Keratinocyte (primary cell): ENCODE measurements around the gene HMGCLL1. TPM values are rescaled to one million over a fixed set of nuclear protein-coding genes. Genes with fewer than 3 reads are reported as not detected.

Source experiments
- DNase-seq: peaks from one replicate; pipeline ENCODE4 v3.0.0-alpha.2; 2011; ENCODE audit warnings: low read depth, missing footprints, low spot score
- FAIRE-seq: peaks from 2 replicates; lab custom pipeline; 2011; peaks lifted over from hg19 to GRCh38; lab: Jason Lieb, UNC
- H2AFZ ChIP-seq: 2 replicates; pipeline ENCODE4 v1.6.0; 2012; ENCODE audit warnings: low read length, control low read depth, inconsistent platforms; ENCODE audit not compliant: control insufficient read depth
- H3K27ac ChIP-seq: 2 replicates; pipeline ENCODE4 v1.5.1; 2011; ENCODE audit warnings: low read length; ENCODE audit not compliant: control insufficient read depth, insufficient read depth
- H3K27me3 ChIP-seq: 3 replicates; pipeline ENCODE4 v1.6.0; 2011; ENCODE audit warnings: low read length; ENCODE audit not compliant: control insufficient read depth, insufficient read depth; ENCODE audit errors: extremely low read depth
- H3K36me3 ChIP-seq, 2 experiments: 2 replicates in 1 of 2; 3 replicates in 1 of 2; pipeline ENCODE4 v1.5.1; 2011; ENCODE audit warnings: low read length in 2 of 2, mild to moderate bottlenecking in 1 of 2; ENCODE audit not compliant: control insufficient read depth in 2 of 2, insufficient read depth in 2 of 2; ENCODE audit errors: extremely low read depth in 1 of 2
- H3K4me1 ChIP-seq: 3 replicates; pipeline ENCODE4 v1.5.1; 2011; ENCODE audit warnings: low read length; ENCODE audit not compliant: control insufficient read depth, insufficient read depth; ENCODE audit errors: extremely low read depth
- H3K4me2 ChIP-seq: 3 replicates; pipeline ENCODE4 v1.6.0; 2011; ENCODE audit warnings: low read depth, low read length; ENCODE audit not compliant: control insufficient read depth, insufficient read depth; ENCODE audit errors: extremely low read depth
- H3K4me3 ChIP-seq, 3 experiments: fragments of 200-600 bp in 1 of 3; sonication (generic) in 1 of 3; 2 replicates in 2 of 3; 3 replicates in 1 of 3; pipeline ENCODE4 v1.5.1; 2011 to 2016; ENCODE audit warnings: low read length in 3 of 3, mild to moderate bottlenecking in 3 of 3, control low read depth in 2 of 3, inconsistent platforms in 1 of 3, low read depth in 1 of 3, mixed read lengths in 1 of 3, mixed run types in 1 of 3, moderate library complexity in 1 of 3; ENCODE audit not compliant: control insufficient read depth in 2 of 3, insufficient read depth in 2 of 3; ENCODE audit errors: extremely low read depth in 1 of 3
- H3K79me2 ChIP-seq: 2 replicates; pipeline ENCODE4 v1.6.0; 2012; ENCODE audit warnings: low read length; ENCODE audit not compliant: control insufficient read depth, insufficient read depth
- H3K9ac ChIP-seq: 3 replicates; pipeline ENCODE4 v1.6.0; 2011; ENCODE audit warnings: low read length; ENCODE audit not compliant: control insufficient read depth, insufficient read depth; ENCODE audit errors: extremely low read depth
- H3K9me1 ChIP-seq: 3 replicates; pipeline ENCODE4 v1.6.0; 2011; ENCODE audit warnings: low read length; ENCODE audit not compliant: control insufficient read depth, insufficient read depth; ENCODE audit errors: extremely low read depth
- H3K9me3 ChIP-seq: 2 replicates; pipeline ENCODE4 v1.5.1; 2012; ENCODE audit warnings: low read depth, low read length; ENCODE audit not compliant: control insufficient read depth
- H4K20me1 ChIP-seq: 3 replicates; pipeline ENCODE4 v1.6.0; 2011; ENCODE audit warnings: low read length; ENCODE audit not compliant: control insufficient read depth, insufficient read depth; ENCODE audit errors: extremely low read depth
- EZH2 ChIP-seq: IDR thresholded peaks from one replicate; pipeline ENCODE4 v1.6.1; 2012; ENCODE audit warnings: inconsistent platforms, mild to moderate bottlenecking, low read length, moderate library complexity
- dilution Hi-C: fragments of 300-500 bp; cut with MboI; formaldehyde crosslinking; loops from one replicate; pipeline ENCODE4 v1.7.0; 2020; ENCODE audit warnings: low sequenced_read_pairs; ENCODE audit not compliant: extremely low pct_ligation_motif_present
- polyA plus RNA-seq, 5 experiments: library from polyadenylated mRNA; depleted of rRNA in 3 of 5; stranded (reverse) in 3 of 5; stranded (forward) in 1 of 5; unstranded in 1 of 5; fragments of >200 nt; gene quantifications; 1 replicate in 1 of 5; 2 replicates in 3 of 5; 3 replicates in 1 of 5; pipeline versions ENCODE4 v1.2.1 to v1.2.3, GENCODE V29; 2011 to 2012; ENCODE audit warnings: missing spikeins in 2 of 5, low read depth in 1 of 5, low replicate concordance in 1 of 5
- TF ChIP-seq, protein P1 (sequence below), 3 experiments: IDR thresholded peaks in 1 of 3; conservative IDR thresholded peaks in 1 of 3; optimal IDR thresholded peaks in 1 of 3; 2 replicates in 2 of 3; 3 replicates in 1 of 3; pipeline versions ENCODE3 to v1.5.1; 2011; ENCODE audit warnings: low read length in 3 of 3, mild to moderate bottlenecking in 3 of 3, moderate library complexity in 2 of 3, control low read depth in 1 of 3, inconsistent platforms in 1 of 3; ENCODE audit not compliant: insufficient read depth in 2 of 3; ENCODE audit errors: extremely low read depth in 1 of 3

HMGCLL1 gene
- polyA plus RNA-seq, 1 donor (not counting 4 experiments of a cell fraction or from before 2014, with no cell fraction given), result 0.04 TPM

DNA sequence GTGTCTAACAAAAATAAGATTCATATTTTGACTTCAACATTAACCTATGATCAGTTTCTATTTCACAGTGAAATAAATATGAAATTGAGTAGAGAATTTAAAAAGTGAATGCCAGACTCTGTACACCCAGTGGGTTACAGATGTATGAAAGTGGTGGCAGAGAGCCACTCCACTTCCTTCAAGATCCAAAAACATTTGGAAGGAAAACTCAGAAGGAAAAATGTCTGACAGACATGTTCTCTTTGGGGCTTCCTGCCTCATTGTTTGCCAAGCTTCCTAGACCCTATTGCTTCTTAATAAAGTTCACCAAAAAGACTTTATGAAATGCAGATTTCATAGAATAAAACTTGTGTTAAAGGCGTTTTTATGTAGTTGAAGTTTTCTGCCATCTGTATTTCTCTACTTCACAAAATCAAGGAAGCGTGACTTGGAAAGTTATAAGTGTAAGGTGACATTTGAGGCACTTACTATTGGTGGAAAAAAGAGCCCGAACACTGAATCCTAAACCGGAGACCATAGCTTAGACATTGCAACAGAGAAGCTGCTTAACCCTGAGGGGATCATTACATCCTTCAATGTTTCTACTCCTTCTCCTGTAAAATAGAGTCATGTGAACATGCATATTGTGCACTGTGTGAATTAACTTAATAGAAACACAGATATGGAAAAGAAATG, 12.8 kb downstream of the HMGCLL1 start:
- H4K20me1 ChIP-seq, result no peaks in the 10 kb centered on the region
- TF ChIP-seq EZH2, result no peak
- TF ChIP-seq, protein P1, sequence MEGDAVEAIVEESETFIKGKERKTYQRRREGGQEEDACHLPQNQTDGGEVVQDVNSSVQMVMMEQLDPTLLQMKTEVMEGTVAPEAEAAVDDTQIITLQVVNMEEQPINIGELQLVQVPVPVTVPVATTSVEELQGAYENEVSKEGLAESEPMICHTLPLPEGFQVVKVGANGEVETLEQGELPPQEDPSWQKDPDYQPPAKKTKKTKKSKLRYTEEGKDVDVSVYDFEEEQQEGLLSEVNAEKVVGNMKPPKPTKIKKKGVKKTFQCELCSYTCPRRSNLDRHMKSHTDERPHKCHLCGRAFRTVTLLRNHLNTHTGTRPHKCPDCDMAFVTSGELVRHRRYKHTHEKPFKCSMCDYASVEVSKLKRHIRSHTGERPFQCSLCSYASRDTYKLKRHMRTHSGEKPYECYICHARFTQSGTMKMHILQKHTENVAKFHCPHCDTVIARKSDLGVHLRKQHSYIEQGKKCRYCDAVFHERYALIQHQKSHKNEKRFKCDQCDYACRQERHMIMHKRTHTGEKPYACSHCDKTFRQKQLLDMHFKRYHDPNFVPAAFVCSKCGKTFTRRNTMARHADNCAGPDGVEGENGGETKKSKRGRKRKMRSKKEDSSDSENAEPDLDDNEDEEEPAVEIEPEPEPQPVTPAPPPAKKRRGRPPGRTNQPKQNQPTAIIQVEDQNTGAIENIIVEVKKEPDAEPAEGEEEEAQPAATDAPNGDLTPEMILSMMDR (optimal IDR thresholded peaks at IDR 0.05 in 1 of 3, IDR thresholded peaks at IDR 0.05 in 1 of 3, conservative IDR thresholded peaks at IDR 0.05 in 1 of 3; ENCODE audit: extremely low read depth in 1 of 3, insufficient read depth in 2 of 3, low read length in 3 of 3), result no peak
- FAIRE-seq (no peak), DNase-seq (no peak)
- H3K9ac ChIP-seq, result no peak overlapping the region
- no peak overlapping the region for H3K4me3 ChIP-seq
- no peaks in the 10 kb centered on the region for H3K36me3 ChIP-seq
- H3K79me2 ChIP-seq, result no peaks in the 10 kb centered on the region
- dilution Hi-C loops, result no loop called here
- H3K27ac ChIP-seq, result no peak overlapping the region
- no peaks in the 10 kb centered on the region for H3K4me1 ChIP-seq
- H3K4me2 ChIP-seq, result no peak overlapping the region
- no peak overlapping the region for H2AFZ ChIP-seq
- H3K9me1 ChIP-seq, result no peaks in the 10 kb centered on the region
- H3K9me3 ChIP-seq, result no peaks in the 10 kb centered on the region
- no peaks in the 10 kb centered on the region for H3K27me3 ChIP-seq

DNA sequence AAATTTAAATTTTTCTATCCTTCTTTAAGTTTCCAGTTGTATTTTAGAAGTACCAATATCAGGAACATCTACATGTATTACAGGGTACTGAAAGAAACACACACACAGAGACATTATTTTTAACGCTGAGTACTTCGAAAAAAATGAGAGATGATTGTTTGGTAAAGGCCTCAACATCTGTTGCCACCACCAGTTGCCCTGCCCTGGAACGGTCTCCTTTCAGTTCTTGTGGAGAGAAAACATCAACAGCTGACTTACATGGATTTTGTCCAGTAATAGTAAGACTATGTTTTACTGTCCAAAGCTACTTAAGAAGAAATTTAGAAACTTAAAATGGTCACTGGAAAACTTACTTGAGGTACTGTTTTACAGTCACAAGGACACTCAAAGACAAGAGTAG, 16.7 kb downstream of the HMGCLL1 start:
- Histone ChIP-seq H3K4me3 (no peak overlapping the region), H3K79me2 (no peaks in the 10 kb centered on the region), H4K20me1 (no peaks in the 10 kb centered on the region), H3K4me1 (no peaks in the 10 kb centered on the region), H3K9me3 (no peaks in the 10 kb centered on the region), H3K36me3 (no peaks in the 10 kb centered on the region), H3K27me3 (peaks cover 4% of the 10 kb centered on the region), H3K9ac (no peak overlapping the region), H3K27ac (no peak overlapping the region), H2AFZ (no peak overlapping the region), H3K4me2 (no peak overlapping the region), H3K9me1 (no peaks in the 10 kb centered on the region)
- FAIRE-seq (no peak), DNase-seq (no peak)
- dilution Hi-C loops, result no loop called here
- no peak for TF ChIP-seq EZH2
- TF ChIP-seq, protein P1 (optimal IDR thresholded peaks at IDR 0.05 in 1 of 3, IDR thresholded peaks at IDR 0.05 in 1 of 3, conservative IDR thresholded peaks at IDR 0.05 in 1 of 3; ENCODE audit: extremely low read depth in 1 of 3, insufficient read depth in 2 of 3, low read length in 3 of 3), result no peak
